Right atrium auricular region (tissue), 2 donors: ENCODE measurements around the gene TSC22D1. TPM values are rescaled to one million over a fixed set of nuclear protein-coding genes. Genes with fewer than 3 reads are reported as not detected.

Experiments
- DNase-seq: peaks from one replicate; pipeline ENCODE4 v3.0.0-alpha.2; 2019; ENCODE audit warnings: low spot score
- H3K27ac ChIP-seq, 2 donors: fragments of 200-600 bp; sonication (generic); 1 replicate in 1 of 2; 2 replicates in 1 of 2; pipeline ENCODE4 v1.5.1; 2016 to 2019
- H3K27me3 ChIP-seq, 2 donors: fragments of 200-600 bp; sonication (generic); one replicate each; pipeline versions ENCODE4 v1.5.1 to v1.6.0; 2017 to 2019
- H3K36me3 ChIP-seq: fragments of 200-600 bp; sonication (generic); one replicate; pipeline ENCODE4 v1.5.1; 2016
- H3K4me1 ChIP-seq, 2 donors: fragments of 200-600 bp; sonication (generic); one replicate each; pipeline versions ENCODE4 v1.5.1 to v1.6.0; 2017 to 2019
- H3K4me3 ChIP-seq, 2 donors: fragments of 200-600 bp; sonication (generic); 1 replicate in 1 of 2; 2 replicates in 1 of 2; pipeline ENCODE4 v1.5.1; 2017 to 2019; ENCODE audit warnings: mild to moderate bottlenecking in 1 of 2, moderate library complexity in 1 of 2
- H3K9me3 ChIP-seq, 2 donors: fragments of 200-600 bp; sonication (generic); one replicate each; pipeline ENCODE4 v1.5.1; 2019
- total RNA-seq, 2 donors: library from RNA; depleted of rRNA; stranded (reverse); fragments of >200 nt; gene quantifications; one replicate each; pipeline ENCODE4 v1.1.0, GENCODE V29; 2016
- TF ChIP-seq, protein P1 (sequence below), 2 donors: fragments of 200-600 bp; sonication (generic); IDR thresholded peaks; one replicate each; pipeline ENCODE4 v1.5.1; 2019; ENCODE audit warnings: antibody characterized with exemption in 2 of 2

Gene TSC22D1
- total RNA-seq, 2 donors from 2014 or later: 110 to 159 TPM

DNA sequence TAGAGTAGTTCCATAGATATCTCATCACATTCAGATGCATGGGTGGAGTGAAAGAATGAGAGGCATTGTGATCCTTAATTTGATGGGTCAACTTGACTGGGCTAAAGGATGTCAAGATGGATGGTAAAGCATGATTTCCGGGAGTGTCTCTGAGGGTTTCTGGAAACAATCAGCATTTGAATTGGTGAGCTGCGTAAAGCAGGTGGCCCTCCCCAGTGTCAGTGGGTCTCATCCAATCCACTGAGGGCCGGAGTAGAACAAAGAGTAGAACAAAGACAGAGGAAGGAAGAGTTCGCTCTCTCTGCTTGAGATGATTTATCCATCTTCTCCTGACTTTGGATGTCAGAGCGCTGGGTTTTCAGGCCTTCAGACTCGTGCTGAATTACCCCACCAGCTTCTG is 159.4 kb downstream of the TSC22D1 start:
- TF ChIP-seq, protein P1, sequence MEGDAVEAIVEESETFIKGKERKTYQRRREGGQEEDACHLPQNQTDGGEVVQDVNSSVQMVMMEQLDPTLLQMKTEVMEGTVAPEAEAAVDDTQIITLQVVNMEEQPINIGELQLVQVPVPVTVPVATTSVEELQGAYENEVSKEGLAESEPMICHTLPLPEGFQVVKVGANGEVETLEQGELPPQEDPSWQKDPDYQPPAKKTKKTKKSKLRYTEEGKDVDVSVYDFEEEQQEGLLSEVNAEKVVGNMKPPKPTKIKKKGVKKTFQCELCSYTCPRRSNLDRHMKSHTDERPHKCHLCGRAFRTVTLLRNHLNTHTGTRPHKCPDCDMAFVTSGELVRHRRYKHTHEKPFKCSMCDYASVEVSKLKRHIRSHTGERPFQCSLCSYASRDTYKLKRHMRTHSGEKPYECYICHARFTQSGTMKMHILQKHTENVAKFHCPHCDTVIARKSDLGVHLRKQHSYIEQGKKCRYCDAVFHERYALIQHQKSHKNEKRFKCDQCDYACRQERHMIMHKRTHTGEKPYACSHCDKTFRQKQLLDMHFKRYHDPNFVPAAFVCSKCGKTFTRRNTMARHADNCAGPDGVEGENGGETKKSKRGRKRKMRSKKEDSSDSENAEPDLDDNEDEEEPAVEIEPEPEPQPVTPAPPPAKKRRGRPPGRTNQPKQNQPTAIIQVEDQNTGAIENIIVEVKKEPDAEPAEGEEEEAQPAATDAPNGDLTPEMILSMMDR (IDR thresholded peaks at IDR 0.05): no peak
- Histone ChIP-seq H3K4me3 (no peak overlapping the region), H3K27ac (no peak overlapping the region), H3K4me1 (no peaks in the 10 kb centered on the region), H3K27me3 (no peaks in the 10 kb centered on the region), H3K36me3 (no peaks in the 10 kb centered on the region), H3K9me3 (no peaks in the 10 kb centered on the region)
- no peak for DNase-seq

DNA sequence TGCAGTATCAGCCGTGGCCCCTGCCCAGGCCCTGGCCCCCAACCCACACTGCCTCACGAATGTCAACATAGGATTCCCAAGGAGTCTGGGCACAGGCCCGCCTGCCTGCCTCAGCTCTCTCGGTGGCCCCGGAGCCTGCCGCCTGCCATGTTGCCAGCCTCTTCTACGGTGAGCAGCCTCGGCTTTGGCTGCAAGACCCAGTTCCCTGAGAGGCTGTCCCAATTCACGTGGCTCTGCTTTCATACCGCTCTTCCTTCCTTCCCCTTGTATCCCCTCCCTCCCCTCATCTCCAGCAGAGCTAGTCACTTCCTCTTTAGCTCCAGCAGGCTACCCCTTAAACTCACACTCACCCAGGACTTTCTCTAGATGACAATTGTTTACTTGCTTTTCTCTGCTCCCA is 159.8 kb downstream of the TSC22D1 start:
- Histone ChIP-seq H3K4me1 (no peaks in the 10 kb centered on the region), H3K27ac (no peak overlapping the region), H3K36me3 (no peaks in the 10 kb centered on the region), H3K9me3 (no peaks in the 10 kb centered on the region), H3K27me3 (no peaks in the 10 kb centered on the region), H3K4me3 (no peak overlapping the region)
- DNase-seq: no peak
- TF ChIP-seq, protein P1 (IDR thresholded peaks at IDR 0.05): no peak

GRCh38 chr13:44415815-44416214 is 160.3 kb downstream of the TSC22D1 start:
- TF ChIP-seq, protein P1 (IDR thresholded peaks at IDR 0.05): no peak
- H3K27ac ChIP-seq: no peak overlapping the region
- H3K4me1 ChIP-seq: no peaks in the 10 kb centered on the region
- H3K27me3 ChIP-seq: no peaks in the 10 kb centered on the region
- no peak for DNase-seq
- H3K4me3 ChIP-seq: no peak overlapping the region
- H3K9me3 ChIP-seq: no peaks in the 10 kb centered on the region
- no peaks in the 10 kb centered on the region for H3K36me3 ChIP-seq

GRCh38 chr13:44414716-44415115 is 161.4 kb downstream of the TSC22D1 start:
- no peaks in the 10 kb centered on the region for H3K36me3 ChIP-seq
- TF ChIP-seq, protein P1 (IDR thresholded peaks at IDR 0.05): no peak
- no peaks in the 10 kb centered on the region for H3K4me1 ChIP-seq
- H3K27ac ChIP-seq: no peak overlapping the region
- H3K9me3 ChIP-seq: no peaks in the 10 kb centered on the region
- no peaks in the 10 kb centered on the region for H3K27me3 ChIP-seq
- no peak for DNase-seq
- H3K4me3 ChIP-seq: no peak overlapping the region

DNA sequence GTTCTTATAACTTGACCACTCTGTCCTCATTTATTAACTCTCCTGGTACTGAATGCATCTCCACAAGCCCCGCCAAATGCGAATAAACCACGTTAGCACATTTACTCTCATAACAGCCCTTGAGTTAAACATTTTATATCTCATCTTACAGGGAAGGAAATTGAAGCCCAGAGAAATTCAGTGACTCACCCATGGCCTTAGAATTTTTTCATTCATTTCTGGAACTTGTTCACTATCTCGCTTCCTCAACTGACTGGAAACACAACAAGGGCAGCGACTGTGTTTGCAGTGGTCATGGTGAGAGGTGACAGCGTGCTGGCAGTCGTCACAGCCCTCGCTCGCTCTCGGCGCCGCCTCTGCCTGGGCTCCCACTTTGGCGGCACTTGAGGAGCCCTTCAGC is 163.0 kb downstream of the TSC22D1 start:
- Histone ChIP-seq H3K4me3 (no peak overlapping the region), H3K4me1 (no peaks in the 10 kb centered on the region), H3K27me3 (no peaks in the 10 kb centered on the region), H3K36me3 (no peaks in the 10 kb centered on the region), H3K9me3 (no peaks in the 10 kb centered on the region), H3K27ac (no peak overlapping the region)
- TF ChIP-seq, protein P1 (IDR thresholded peaks at IDR 0.05): no peak
- DNase-seq: no peak

- no peak overlapping the region for H3K27ac ChIP-seq
- H3K4me1 ChIP-seq: no peaks in the 10 kb centered on the region
- H3K9me3 ChIP-seq: no peaks in the 10 kb centered on the region
- no peak for DNase-seq
- no peak overlapping the region for H3K4me3 ChIP-seq
- H3K36me3 ChIP-seq: no peaks in the 10 kb centered on the region
- TF ChIP-seq, protein P1 (IDR thresholded peaks at IDR 0.05): no peak
- no peaks in the 10 kb centered on the region for H3K27me3 ChIP-seq
Measured at GRCh38 chr13:44412346-44412935, 163.7 kb downstream of the TSC22D1 start.
